ENCODE data around the gene SLC8A2. TPM values are rescaled to one million over a fixed set of nuclear protein-coding genes. Genes with fewer than 3 reads are reported as not detected.

The SLC8A2 gene
- total and polyA plus RNA-seq, 3 donors from 2014 or later, result 4.2 to 12.9 (median 5.0) TPM

DNA sequence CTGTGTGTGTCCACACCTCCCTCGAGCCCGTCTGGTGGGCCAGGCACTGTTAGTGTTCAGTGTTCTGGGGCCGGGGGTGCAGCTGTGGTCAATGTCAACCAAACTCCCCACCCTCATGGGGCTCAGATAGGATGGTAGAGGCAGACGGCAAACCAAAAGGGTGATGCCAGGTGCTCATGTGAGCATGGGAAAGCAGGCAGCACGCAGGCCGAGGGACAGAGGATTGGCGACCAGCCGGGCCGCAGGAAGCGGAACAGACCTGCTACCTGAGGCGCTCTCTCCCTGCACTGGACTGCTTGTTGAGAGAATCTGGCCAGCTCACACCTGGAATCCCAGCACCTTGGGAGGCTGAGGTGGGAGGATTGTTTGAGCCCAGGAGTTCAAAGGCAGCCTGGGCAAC, 93.4 kb downstream of the SLC8A2 start:
- 93 to 97% methylated on average over 11 of the region's 11 CpGs for whole genome bisulfite sequencing, 2 donors
- TF ChIP-seq, protein P1, sequence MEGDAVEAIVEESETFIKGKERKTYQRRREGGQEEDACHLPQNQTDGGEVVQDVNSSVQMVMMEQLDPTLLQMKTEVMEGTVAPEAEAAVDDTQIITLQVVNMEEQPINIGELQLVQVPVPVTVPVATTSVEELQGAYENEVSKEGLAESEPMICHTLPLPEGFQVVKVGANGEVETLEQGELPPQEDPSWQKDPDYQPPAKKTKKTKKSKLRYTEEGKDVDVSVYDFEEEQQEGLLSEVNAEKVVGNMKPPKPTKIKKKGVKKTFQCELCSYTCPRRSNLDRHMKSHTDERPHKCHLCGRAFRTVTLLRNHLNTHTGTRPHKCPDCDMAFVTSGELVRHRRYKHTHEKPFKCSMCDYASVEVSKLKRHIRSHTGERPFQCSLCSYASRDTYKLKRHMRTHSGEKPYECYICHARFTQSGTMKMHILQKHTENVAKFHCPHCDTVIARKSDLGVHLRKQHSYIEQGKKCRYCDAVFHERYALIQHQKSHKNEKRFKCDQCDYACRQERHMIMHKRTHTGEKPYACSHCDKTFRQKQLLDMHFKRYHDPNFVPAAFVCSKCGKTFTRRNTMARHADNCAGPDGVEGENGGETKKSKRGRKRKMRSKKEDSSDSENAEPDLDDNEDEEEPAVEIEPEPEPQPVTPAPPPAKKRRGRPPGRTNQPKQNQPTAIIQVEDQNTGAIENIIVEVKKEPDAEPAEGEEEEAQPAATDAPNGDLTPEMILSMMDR (IDR thresholded peaks at IDR 0.05), result no peak
- no peak for TF ChIP-seq POLR2A (IDR thresholded peaks at IDR 0.05)
- Histone ChIP-seq H3K36me3 (ENCODE audit: low read depth, missing control alignments) (no peaks in the 10 kb centered on the region), H3K9me3 (no peaks in the 10 kb centered on the region), H3K27me3 (no peaks in the 10 kb centered on the region), H3K27ac (no peak overlapping the region), H3K4me1 (peaks cover 8% of the 10 kb centered on the region), H3K4me3 (no peak overlapping the region)
- no peak for DNase-seq
- intact Hi-C loops (cut with DNase I; ENCODE audit: low total_unique reads), result no loop called here

Other genes with a start within 250 kb of the SLC8A2 start
- 10 to 100 TPM; 10.0 to 10.2 TPM for gene BBC3, start 240.7 kb downstream of the SLC8A2 start, total RNA-seq
- 3.3 TPM for gene BBC3, start 240.7 kb downstream of the SLC8A2 start, polyA plus RNA-seq (ENCODE audit: insufficient read depth, low read depth, low replicate concordance)
- 10 to 100 TPM; 61.0 to 65.0 TPM for gene CCDC9, start 215.4 kb downstream of the SLC8A2 start, total RNA-seq
- 50.9 TPM for gene CCDC9, start 215.4 kb downstream of the SLC8A2 start, polyA plus RNA-seq (ENCODE audit: insufficient read depth, low read depth, low replicate concordance)
- 10 to 100 TPM; 20.8 to 29.5 TPM for gene INAFM1, start 197.0 kb downstream of the SLC8A2 start, total RNA-seq
- gene INAFM1, start 197.0 kb downstream of the SLC8A2 start, polyA plus RNA-seq (ENCODE audit: insufficient read depth, low read depth, low replicate concordance), result 9.0 TPM
- gene C5AR1, start 162.0 kb downstream of the SLC8A2 start, total RNA-seq, result 1 to 10 TPM; 3.9 to 6.1 TPM
- gene C5AR1, start 162.0 kb downstream of the SLC8A2 start, polyA plus RNA-seq (ENCODE audit: insufficient read depth, low read depth, low replicate concordance), result 3.5 TPM
- gene C5AR2, start 139.7 kb downstream of the SLC8A2 start, total RNA-seq, result 1 to 10 TPM; 2.7 to 3.9 TPM
- gene C5AR2, start 139.7 kb downstream of the SLC8A2 start, polyA plus RNA-seq (ENCODE audit: insufficient read depth, low read depth, low replicate concordance), result 2.8 TPM
- 100 to 1,000 TPM in 1 of 2 donors, 10 to 100 TPM in 1; 67.5 to 102 TPM for gene DHX34, start 122.6 kb downstream of the SLC8A2 start, total RNA-seq
- gene DHX34, start 122.6 kb downstream of the SLC8A2 start, polyA plus RNA-seq (ENCODE audit: insufficient read depth, low read depth, low replicate concordance), result 55.1 TPM
- 10 to 100 TPM; 12.5 to 21.3 TPM for gene MEIS3, start 52.4 kb downstream of the SLC8A2 start, total RNA-seq
- 17.4 TPM for gene MEIS3, start 52.4 kb downstream of the SLC8A2 start, polyA plus RNA-seq (ENCODE audit: insufficient read depth, low read depth, low replicate concordance)
- gene KPTN, start 12.3 kb upstream of the SLC8A2 start, total RNA-seq, result 10 to 100 TPM; 12.9 to 30.0 TPM
- 13.5 TPM for gene KPTN, start 12.3 kb upstream of the SLC8A2 start, polyA plus RNA-seq (ENCODE audit: insufficient read depth, low read depth, low replicate concordance)
- 100 to 1,000 TPM; 227 to 257 TPM for gene NAPA, start 43.2 kb upstream of the SLC8A2 start, total RNA-seq
- gene NAPA, start 43.2 kb upstream of the SLC8A2 start, polyA plus RNA-seq (ENCODE audit: insufficient read depth, low read depth, low replicate concordance), result 194 TPM
- gene ZNF541, start 101.3 kb upstream of the SLC8A2 start, total RNA-seq, result 10 to 100 TPM; 30.4 to 51.5 TPM
- gene ZNF541, start 101.3 kb upstream of the SLC8A2 start, polyA plus RNA-seq (ENCODE audit: insufficient read depth, low read depth, low replicate concordance), result 42.0 TPM
- gene BICRA, start 137.2 kb upstream of the SLC8A2 start, total RNA-seq, result 10 to 100 TPM; 13.5 to 19.2 TPM
- 9.2 TPM for gene BICRA, start 137.2 kb upstream of the SLC8A2 start, polyA plus RNA-seq (ENCODE audit: insufficient read depth, low read depth, low replicate concordance)
- 10 to 100 TPM; 26.8 to 33.9 TPM for gene EHD2, start 241.5 kb upstream of the SLC8A2 start, total RNA-seq
- gene EHD2, start 241.5 kb upstream of the SLC8A2 start, polyA plus RNA-seq (ENCODE audit: insufficient read depth, low read depth, low replicate concordance), result 37.0 TPM